Measurements from ENCODE around the gene RBM10.

Gene RBM10

GRCh38 chrX:47193475-47194193 is 48.6 kb downstream of the RBM10 start, which contains the start of gene UBA1:
Gene UBA1, plus strand, starts transcription at chrX:47193829. Its CDS starts 4,974 bp downstream, at chrX:47198803.
- Histone ChIP-seq H3K9ac (ENCODE audit: low read length) (peak within 1 kb of the TSS; percentile 94), H3K4me2 (ENCODE audit: low read depth, low read length, poor library complexity, severe bottlenecking) (peak within 1 kb of the TSS; percentile 91), H4K20me1 (ENCODE audit: low read depth, low read length) (no peaks in the 10 kb centered on the region), H3K9me2 (replicated peaks; ENCODE audit: insufficient read depth, low read length) (no peaks in the 10 kb centered on the region), H2AFZ (ENCODE audit: low read depth, low read length, severe bottlenecking) (no peak within 1 kb of the TSS), H3K9me3 (ENCODE audit: insufficient read depth, low read length) (no peaks in the 10 kb centered on the region), H3K79me2 (ENCODE audit: insufficient read depth, low read length) (peaks cover 53% of the 10 kb centered on the region), H3K36me3 (ENCODE audit: low read length) (no peaks in the 10 kb centered on the region), H3K27ac (ENCODE audit: low read depth, low read length) (peak within 1 kb of the TSS; percentile 93), H3F3A (ENCODE audit: insufficient read depth) (peaks cover 27% of the 10 kb centered on the region), H3K4me3 (ENCODE audit: insufficient read depth, low read length, poor library complexity, severe bottlenecking) (peak within 1 kb of the TSS; percentile 99), H3K27me3 (ENCODE audit: low read length) (no peaks in the 10 kb centered on the region)
- TF ChIP-seq EZH2phosphoT487 (conservative IDR thresholded peaks at IDR 0.05; ENCODE audit: low read length) (no peak), CTCF (IDR thresholded peaks at IDR 0.05; ENCODE audit: insufficient read depth, low read length, poor library complexity, severe bottlenecking) (peak; percentile 35)

- Histone ChIP-seq H3K27ac (ENCODE audit: low read depth, low read length) (peak overlapping the region; percentile 93), H3K9me3 (ENCODE audit: insufficient read depth, low read length) (no peaks in the 10 kb centered on the region)
These were observed 49.3 kb downstream of the RBM10 start for GRCh38 chrX:47194194-47194787.

GRCh38 chrX:47196098-47196497 is 51.1 kb downstream of the RBM10 start:
- H3K27ac ChIP-seq (ENCODE audit: low read depth, low read length): no peak overlapping the region
- peak overlapping the region; percentile 24 for H3K4me2 ChIP-seq (ENCODE audit: low read depth, low read length, poor library complexity, severe bottlenecking)
- TF ChIP-seq EZH2phosphoT487 (conservative IDR thresholded peaks at IDR 0.05; ENCODE audit: low read length) (no peak), CTCF (IDR thresholded peaks at IDR 0.05; ENCODE audit: insufficient read depth, low read length, poor library complexity, severe bottlenecking) (no peak)
- H3K9me3 ChIP-seq (ENCODE audit: insufficient read depth, low read length): no peaks in the 10 kb centered on the region
- no peaks in the 10 kb centered on the region for H3K36me3 ChIP-seq (ENCODE audit: low read length)
- no peaks in the 10 kb centered on the region for H3K9me2 ChIP-seq (replicated peaks; ENCODE audit: insufficient read depth, low read length)
- no peak overlapping the region for H3K9ac ChIP-seq (ENCODE audit: low read length)
- H2AFZ ChIP-seq (ENCODE audit: low read depth, low read length, severe bottlenecking): no peak overlapping the region
- no peaks in the 10 kb centered on the region for H3K27me3 ChIP-seq (ENCODE audit: low read length)
- H3F3A ChIP-seq (ENCODE audit: insufficient read depth): peaks cover 19% of the 10 kb centered on the region
- H4K20me1 ChIP-seq (ENCODE audit: low read depth, low read length): no peaks in the 10 kb centered on the region
- peaks cover 53% of the 10 kb centered on the region for H3K79me2 ChIP-seq (ENCODE audit: insufficient read depth, low read length)
- no peak overlapping the region for H3K4me3 ChIP-seq (ENCODE audit: insufficient read depth, low read length, poor library complexity, severe bottlenecking)

More at GRCh38 chrX:47194194-47194787, 49.3 kb downstream of the RBM10 start:
- no peak overlapping the region for H2AFZ ChIP-seq (ENCODE audit: low read depth, low read length, severe bottlenecking)
- no peaks in the 10 kb centered on the region for H3K27me3 ChIP-seq (ENCODE audit: low read length)
- TF ChIP-seq EZH2phosphoT487 (conservative IDR thresholded peaks at IDR 0.05; ENCODE audit: low read length) (no peak), CTCF (IDR thresholded peaks at IDR 0.05; ENCODE audit: insufficient read depth, low read length, poor library complexity, severe bottlenecking) (no peak)
- H3K4me3 ChIP-seq (ENCODE audit: insufficient read depth, low read length, poor library complexity, severe bottlenecking): peak overlapping the region; percentile 65
- H3K36me3 ChIP-seq (ENCODE audit: low read length): no peaks in the 10 kb centered on the region
- H3K79me2 ChIP-seq (ENCODE audit: insufficient read depth, low read length): peaks cover 53% of the 10 kb centered on the region
- peaks cover 23% of the 10 kb centered on the region for H3F3A ChIP-seq (ENCODE audit: insufficient read depth)
- H3K4me2 ChIP-seq (ENCODE audit: low read depth, low read length, poor library complexity, severe bottlenecking): peak overlapping the region; percentile 91
- no peaks in the 10 kb centered on the region for H3K9me2 ChIP-seq (replicated peaks; ENCODE audit: insufficient read depth, low read length)
- H3K9ac ChIP-seq (ENCODE audit: low read length): peak overlapping the region; percentile 94
- H4K20me1 ChIP-seq (ENCODE audit: low read depth, low read length): no peaks in the 10 kb centered on the region

All from SU-DHL-6 (cell line).